Left ventricle myocardium superior (tissue), 1 donor: Measurements from ENCODE around the gene HACD2. TPM values are rescaled to one million over a fixed set of nuclear protein-coding genes. Genes with fewer than 3 reads are reported as not detected.

Experiments
- ATAC-seq: fragments of 200-7000 bp; cut with Tn5 transposase; one replicate; pipeline ENCODE4 v1.9.1; 2020; ENCODE audit warnings: mild to moderate bottlenecking, moderate library complexity
- DNase-seq: peaks from one replicate; pipeline ENCODE4 v3.0.0-alpha.2; 2020
- intact Hi-C: fragments of 100-400 bp; cut with micrococcal nuclease; formaldehyde crosslinking; loops from one replicate; pipeline ENCODE4 v1.11.0; 2022
- long read RNA-seq: library from polyadenylated mRNA; unstranded; transcript quantifications from one replicate; pipeline ENCODE4 v2.0.0, GENCODE V29; 2021
- total RNA-seq: library from RNA; stranded (reverse); fragmentation: NEBNext Ultra II Directional; extraction: Animal tissue kit (Norgen Biotek cat#: 25700); gene quantifications from one replicate; pipeline ENCODE4 v1.2.1, GENCODE V29; 2021
- donor health status: DM: no; HTN: yes; CAD: no; lungs with severe emphysema.

HACD2 gene
- total RNA-seq, result 10.5 TPM
- long read RNA-seq, partial matches to known transcripts, result 0 of 4 reads
- long read RNA-seq, other reads (novel, unspliced or antisense), result 4 of 4 reads

DNA sequence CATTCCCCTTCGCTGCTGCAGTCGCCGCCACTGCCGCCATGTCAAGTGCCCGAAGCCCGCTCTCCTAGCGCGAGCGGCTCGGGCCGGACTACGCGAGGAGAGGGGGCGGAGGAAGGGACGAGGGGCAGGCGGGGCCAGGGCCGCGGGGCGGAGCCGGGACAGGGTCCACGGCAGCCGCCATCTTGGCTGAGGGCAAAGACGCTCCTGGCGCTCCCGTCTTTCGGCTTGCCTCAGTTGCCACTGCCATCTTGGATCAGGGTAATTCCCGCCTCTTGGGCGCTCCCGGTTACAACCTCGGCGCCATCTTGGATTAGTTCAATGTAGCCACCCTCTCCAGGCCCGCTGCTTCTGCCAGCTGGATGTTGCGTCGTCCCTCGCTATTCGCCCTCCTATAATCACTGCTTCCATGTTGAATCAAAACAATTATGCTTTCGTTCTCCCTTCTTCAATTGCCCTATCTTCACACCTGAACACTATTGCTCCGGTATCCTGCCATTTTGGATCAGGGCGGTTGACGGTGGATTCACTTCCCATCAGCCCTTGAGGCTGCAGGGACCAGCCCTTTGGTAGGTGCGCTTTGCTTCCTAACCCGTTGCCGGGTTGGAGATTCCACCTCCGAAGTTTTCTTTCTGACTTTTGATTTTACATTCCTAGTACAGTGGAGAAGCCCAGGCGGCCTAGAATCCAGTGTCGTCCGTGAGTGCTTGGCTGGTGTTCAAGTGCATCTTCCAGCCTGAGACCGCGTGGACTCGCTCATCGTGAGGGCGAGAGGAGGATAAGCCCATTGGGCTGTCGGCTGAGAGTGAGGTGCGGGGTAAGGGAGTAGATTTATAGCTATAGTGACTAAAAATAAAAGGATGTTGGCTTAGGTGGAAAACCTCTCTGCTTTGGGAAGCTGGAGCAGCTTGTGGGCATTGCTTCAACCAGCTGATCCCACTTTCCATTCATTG, at the start of gene HACD2:
TSS of gene HACD2 (minus strand) at position 66 of the 950 bp plus-strand sequence. CDS start at position 40, 26 bp downstream.
- ATAC-seq, result peak; percentile 97
- peak; percentile 98 for DNase-seq
- intact Hi-C loops, result no loop called here

DNA sequence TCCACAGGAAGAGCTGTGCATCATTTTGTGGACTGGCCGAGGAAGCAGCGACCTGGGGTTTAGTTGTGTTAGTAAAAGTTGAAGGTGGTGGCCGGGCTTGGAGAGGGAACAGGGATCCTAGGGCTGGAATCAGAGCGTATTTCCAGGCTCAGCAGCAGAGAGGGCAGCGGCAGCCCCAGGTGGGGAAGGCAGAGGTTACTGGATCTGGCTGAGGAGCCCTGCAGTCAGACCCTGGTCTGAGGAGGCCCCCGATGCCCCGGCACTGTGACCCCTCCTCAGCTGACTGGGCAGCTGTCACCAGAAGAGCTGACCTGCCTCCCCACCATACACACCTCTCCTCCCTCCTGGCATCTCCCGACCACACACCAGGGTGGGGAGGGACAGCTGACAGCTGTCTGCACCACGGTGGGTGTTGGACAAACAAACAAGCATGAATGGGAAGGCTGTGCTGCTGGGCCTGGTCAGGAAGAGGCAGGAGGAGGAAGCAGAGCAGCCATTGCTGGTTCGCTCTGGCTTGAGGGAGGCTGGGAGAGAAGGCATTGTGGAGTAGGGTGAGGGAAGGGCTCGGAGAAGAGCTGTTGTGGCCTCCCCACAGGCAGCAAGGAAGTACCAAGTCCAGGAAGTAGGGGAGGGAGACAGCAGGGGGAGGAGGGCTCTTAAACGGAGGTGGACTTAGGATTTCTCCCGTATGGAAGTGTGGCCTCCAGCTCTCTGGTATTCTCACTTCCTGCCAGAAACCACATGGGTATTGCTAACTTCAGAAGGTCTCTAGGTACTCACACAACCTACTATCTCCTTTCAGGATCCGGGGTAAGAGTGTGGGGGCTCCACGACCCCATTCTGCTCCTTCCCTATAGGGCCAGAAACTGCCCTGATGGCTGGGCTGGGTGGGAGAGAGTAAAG, 49.5 kb upstream of the HACD2 start:
- intact Hi-C loops, result no loop called here
- ATAC-seq, result no peak
- DNase-seq, result no peak

GRCh38 chr3:123633530-123633929, 48.7 kb upstream of the HACD2 start:
- DNase-seq (no peak), ATAC-seq (no peak)
- intact Hi-C loops, result no loop called here

DNA sequence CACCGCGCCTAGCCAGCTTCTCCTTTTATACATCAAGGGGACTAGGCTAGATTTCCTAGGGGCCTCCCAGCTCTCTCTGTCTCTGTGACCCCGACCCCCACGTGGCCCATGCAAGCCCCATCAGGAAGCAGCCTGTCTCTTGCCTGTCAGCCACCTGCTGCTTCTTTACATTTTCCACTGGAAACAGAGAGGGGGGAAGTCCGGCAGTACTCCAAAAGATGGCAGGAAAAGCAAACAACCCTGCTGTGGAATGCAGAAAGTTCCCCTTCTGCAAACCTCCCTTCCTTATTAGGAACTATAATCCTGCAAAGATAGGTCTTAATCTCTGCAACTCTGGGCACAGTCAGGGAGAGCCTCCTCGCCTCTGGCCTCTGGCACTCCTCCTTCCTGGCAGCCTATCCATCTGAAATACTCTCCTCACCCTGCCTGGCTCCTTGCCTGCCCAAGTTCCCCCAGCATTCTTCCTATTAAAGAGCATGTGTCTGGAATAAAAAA, 47.4 kb upstream of the HACD2 start:
- peak; percentile 45 for ATAC-seq
- peak; percentile 41 for DNase-seq
- intact Hi-C loops, result no loop called here

- ATAC-seq (no peak), DNase-seq (no peak)
- intact Hi-C loops, result no loop called here
Observed at GRCh38 chr3:123629747-123630047, 44.8 kb upstream of the HACD2 start.

- ATAC-seq (no peak), DNase-seq (no peak)
- intact Hi-C loops, result no loop called here
Observed at GRCh38 chr3:123628996-123629746, 44.3 kb upstream of the HACD2 start.

- DNase-seq, result peak; percentile 51
- ATAC-seq, result peak; percentile 81
- intact Hi-C loops, result no loop called here
Observed at GRCh38 chr3:123627673-123628670, 43.1 kb upstream of the HACD2 start.

DNA sequence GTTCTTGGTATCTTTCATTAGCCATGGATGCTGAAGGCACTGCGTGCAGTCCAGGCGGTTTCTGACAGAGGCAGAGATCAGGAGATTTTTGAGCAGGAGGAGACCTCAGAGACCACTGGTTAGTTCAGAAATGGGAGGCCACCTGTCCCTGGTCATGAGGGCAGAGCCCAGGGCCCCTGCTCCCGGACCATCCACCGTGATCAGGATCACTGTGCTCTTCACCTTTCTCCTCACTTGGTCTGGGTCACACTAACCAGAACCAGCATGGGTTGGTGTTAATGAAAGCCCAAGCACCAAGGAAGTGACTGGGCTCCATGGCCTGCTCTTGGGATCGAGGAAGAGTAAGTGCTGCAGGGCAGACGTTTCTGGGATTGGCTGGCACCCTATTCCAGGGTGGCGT, 42.0 kb upstream of the HACD2 start:
- intact Hi-C loops, result no loop called here
- DNase-seq, result no peak

GRCh38 chr3:123624302-123624701, 39.4 kb upstream of the HACD2 start:
- DNase-seq (no peak), ATAC-seq (no peak)
- intact Hi-C loops, result no loop called here

More for the DNA sequence above, 42.0 kb upstream of the HACD2 start:
- no peak for ATAC-seq

DNA sequence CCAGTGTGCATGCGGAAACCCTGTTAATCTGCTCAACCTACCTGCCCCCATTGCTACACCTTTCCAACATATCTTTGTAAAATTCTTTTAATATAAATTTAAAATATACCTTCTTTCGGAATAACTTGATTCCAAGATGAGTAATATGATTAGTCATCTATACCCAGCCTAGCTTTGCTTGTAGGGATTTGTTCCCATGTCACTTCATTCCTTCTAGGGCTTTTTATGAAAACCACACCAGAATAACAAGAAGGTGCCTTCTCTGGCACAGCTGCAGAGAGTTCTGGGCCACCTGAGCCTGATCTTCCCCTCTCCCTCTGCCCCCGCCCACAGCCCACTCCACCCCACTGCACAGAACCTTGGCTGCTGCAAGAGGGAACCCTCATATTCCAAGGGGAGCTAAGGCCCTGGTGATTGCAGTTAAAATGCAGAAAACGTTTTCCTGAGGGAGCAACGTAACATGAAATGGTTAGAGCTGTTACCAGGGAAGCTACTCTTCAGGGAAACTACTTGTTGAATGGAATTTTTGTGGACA, 38.6 kb upstream of the HACD2 start:
- no peak for ATAC-seq

GRCh38 chr3:123622766-123623165, 37.9 kb upstream of the HACD2 start:
- DNase-seq (no peak), ATAC-seq (no peak)
- intact Hi-C loops, result no loop called here

More for the DNA sequence above, 38.6 kb upstream of the HACD2 start:
- intact Hi-C loops, result no loop called here
- no peak for DNase-seq

DNA sequence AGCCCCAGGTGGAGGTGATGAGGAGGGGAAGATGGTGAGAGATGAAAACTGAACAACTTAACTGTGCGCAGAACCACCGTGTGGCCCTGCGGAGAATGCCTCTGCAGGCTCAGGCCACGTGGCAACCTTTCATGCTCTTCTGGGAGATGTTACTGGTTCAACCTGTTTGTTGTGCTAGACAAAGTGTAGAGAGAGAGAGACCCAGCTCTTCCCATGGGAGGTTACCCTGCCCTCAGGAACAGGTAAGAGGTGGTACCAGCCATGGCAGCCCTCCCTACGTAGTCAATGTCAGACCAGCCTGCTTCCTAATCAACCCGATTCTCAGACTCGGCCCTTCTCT, 37.0 kb upstream of the HACD2 start:
- ATAC-seq (no peak), DNase-seq (no peak)
- intact Hi-C loops, result no loop called here

GRCh38 chr3:123621186-123621849, 36.5 kb upstream of the HACD2 start:
- no peak for ATAC-seq
- intact Hi-C loops, result no loop called here

GRCh38 chr3:123620343-123620742, 35.5 kb upstream of the HACD2 start:
- intact Hi-C loops, result no loop called here
- ATAC-seq (no peak), DNase-seq (no peak)

More at GRCh38 chr3:123621186-123621849, 36.5 kb upstream of the HACD2 start:
- DNase-seq, result no peak

- ATAC-seq, result peak; percentile 83
- intact Hi-C loops, result no loop called here
- peak; percentile 68 for DNase-seq
Observed at GRCh38 chr3:123618768-123619484, 34.1 kb upstream of the HACD2 start.

DNA sequence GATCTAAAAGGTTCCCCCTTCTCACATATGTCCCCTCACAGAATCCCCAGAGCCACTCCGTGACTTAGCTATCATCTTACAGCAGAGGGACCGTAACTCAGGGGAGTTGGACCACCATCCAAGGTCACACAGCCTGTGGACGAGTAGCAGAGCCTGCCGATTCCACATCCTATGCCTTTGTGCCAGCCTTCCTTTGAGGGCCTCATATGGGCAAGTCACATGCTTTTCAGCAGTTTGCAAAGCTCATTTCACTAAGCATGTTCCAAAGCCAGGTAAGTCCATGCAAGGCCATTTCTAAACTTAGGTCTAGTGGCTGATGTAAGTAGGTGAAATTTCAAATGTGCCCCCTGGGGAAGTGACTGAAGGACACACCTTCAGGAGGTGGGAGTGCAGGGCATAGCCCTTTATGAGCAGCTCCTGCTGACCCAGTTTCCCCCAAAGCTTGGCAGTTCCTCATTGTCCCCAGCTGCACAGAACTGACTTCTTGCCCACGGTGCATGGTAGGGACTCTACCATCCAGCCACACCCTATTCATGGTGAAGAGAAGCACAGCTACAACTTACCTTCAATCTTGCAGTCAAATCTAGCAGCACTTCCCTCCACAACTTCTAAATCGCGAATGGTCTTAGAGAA, 33.3 kb upstream of the HACD2 start:
- ATAC-seq (peak; percentile 48), DNase-seq (no peak)
- intact Hi-C loops, result no loop called here
